ENCODE results near the gene MYO3B.

The MYO3B gene

GRCh38 chr2:170161516-170162270 is 16.3 kb upstream of the MYO3B start:
- no peak for DNase-seq

GRCh38 chr2:170162271-170162632 is 15.7 kb upstream of the MYO3B start:
- no peak for DNase-seq

- DNase-seq: peak; percentile 7
These were observed 14.4 kb upstream of the MYO3B start for GRCh38 chr2:170163411-170164065.

GRCh38 chr2:170165129-170165528 is 12.8 kb upstream of the MYO3B start:
- no peak for DNase-seq

- DNase-seq: no peak
These were observed 11.2 kb upstream of the MYO3B start for GRCh38 chr2:170166735-170167134.

DNA sequence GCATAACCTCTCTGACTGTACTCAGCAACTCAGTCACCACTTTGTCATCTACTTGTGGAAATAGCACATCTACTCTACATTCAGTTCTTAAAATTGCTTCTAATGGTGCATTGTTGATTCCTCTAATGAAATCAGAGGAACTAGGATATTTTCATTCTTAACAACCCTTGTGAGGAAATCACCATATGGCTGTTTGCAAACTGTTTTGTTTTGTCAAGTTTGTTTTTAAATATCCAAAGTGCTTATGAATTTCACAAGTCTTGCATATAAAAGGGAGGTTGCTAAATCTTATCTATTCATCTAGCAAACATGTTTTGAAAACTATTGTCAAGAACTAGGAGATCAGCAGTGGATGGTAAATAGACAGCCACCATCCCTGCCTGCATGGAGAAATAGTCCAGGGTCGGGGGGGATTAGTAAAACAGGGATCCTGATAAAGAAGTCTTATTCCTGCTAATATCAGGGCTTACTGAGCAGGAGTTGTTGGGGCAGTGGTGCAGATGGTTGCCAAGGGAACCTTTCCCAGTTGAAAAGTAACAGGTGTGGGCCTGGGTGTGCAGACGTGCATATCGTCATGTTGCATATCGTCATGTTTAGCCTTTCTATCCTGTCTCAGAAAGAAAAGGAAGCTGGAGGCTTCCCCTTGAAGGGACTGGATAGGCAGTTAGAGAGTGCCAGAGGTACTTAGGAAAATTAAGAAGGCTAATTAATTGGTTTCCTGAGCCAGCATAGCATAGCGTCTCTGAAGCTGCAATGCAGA is 7.5 kb upstream of the MYO3B start:
- DNase-seq: peak; percentile 42

DNA sequence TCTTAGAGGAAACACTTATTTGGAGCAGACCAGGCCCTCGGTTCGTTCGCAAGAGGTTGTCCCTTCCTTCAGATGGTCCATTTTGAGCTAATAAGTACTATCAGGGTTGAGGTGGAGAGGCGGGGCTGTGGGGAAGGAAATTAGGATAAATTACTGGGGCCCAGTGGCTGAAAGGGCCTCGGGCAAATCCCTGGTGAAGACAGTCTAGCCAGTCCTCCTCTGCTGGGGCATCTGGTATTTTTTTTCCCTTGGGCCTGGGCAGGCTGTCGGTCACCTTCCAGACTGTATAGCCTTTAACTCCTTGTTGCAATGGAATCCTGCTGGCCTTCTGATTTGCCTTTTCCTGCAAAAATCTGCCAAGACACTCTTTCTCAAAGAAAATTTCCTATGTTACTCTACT is 1.7 kb upstream of the MYO3B start:
- no peak for DNase-seq

DNA sequence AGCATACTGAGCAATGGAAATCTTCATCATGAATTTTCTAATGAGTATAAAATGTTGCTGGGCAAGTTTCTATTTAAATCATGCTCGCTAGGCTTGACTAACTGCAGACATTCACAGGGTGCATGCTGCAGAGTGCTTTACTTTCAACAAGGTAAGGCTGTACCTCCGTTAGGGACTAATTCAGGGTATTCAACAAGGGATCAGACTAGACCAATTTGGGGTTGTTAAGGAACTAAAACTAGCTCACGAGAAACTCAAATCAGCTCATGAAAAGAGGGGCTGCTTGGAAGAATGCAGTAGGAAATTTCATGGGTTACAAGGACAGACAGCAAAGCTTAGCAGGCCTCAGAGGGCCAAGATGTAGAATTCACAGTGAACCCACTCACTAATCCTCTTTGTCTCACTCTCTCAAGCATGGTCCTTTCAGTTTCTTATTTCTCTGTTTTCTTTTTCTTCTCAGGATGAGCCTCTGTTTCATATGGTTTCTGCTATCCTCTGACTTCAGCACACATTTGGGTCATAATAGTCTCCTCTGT is 2.2 kb downstream of the MYO3B start:
- no peak for DNase-seq

DNA sequence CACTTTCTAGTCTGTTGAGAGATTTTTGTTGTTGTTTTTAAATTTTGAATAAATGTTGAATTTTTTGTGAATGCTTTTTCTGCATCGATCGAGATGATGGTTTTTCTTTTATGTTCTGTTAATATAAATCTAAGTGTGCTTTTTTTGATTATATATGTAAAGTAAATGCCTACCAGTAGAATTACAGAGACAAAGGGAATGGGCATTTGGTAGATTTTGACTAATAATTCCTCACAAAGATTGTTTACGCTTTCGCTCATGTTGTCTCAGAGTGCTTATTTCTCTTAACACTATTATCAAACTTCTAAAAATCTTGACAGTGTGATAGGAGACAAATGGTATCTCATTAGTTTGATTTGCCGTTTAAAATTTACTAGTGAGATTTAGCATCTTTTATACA is 3.7 kb downstream of the MYO3B start:
- no peak for DNase-seq

DNA sequence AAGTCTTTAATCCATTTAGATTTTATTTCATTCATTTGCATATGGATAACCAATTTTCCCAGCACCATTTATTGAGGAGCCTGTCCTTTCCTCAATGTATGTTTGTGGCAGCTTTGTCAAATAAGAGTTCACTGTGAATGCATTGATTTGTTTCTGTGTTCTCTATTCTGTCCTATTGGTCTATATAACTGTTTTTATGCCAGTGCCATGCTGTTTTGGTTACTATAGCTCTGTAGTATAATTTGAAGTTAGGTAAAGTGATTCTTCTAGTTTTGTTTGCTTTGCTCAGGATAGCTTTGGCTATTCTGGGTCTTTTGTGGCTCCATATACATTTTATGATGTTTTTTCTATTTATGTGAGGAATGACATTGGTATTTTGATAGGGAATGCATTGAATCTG is 7.4 kb downstream of the MYO3B start:
- DNase-seq: no peak

GRCh38 chr2:170189757-170190156 is 11.8 kb downstream of the MYO3B start:
- DNase-seq: no peak

DNA sequence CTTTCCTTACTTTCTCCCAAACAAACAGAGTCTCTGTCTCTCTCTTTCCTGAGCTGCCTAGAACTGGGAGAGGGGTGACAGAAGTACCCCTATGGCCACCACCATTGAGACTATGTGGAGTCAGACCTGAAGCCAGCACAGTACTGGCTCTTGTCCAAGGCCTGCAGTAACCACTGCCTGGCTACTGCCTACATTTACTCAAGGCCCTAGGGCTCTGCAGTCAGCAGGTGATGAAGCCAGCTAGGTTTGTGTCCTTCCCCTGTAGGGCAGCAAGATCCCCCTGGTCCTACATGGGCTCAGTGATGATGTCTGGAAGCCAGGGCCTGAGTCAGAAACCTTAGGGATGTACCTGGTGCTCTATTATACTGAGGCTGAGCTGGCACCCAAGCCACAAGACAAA is 12.2 kb downstream of the MYO3B start:
- no peak for DNase-seq

DNA sequence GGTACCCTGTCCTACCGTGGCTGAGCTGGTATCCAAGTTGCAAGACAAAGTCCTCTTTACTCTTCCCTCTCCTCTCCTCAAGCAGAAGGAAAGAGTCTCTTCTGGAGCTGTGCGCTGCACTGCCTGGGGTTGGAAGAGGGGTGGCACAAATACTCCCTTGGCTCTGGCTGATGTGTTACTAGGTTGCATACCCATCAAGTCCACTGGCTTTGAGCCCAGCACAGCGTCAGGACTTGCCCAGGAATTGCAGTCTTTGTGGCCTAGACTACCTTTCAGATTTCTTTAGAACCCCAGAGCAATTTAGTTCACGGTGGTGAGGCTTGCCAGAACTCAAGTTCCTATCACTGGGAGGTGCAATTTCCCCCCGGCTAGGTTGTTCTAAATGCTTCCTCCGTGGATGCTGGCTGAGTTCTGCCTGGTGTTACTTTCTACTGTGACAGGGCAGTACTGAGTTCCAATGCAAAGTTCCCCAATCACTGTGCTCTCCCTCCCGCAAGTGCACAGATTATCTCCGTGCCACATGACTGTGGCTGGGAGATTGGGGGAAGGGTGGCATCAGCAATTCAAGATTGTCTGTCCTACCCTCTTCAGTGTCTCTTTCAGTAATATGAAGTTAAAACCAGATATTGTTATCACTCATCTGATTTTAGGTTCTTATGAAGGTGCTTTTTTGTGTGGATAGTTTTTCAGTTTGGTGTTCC is 13.4 kb downstream of the MYO3B start:
- DNase-seq: no peak

DNA sequence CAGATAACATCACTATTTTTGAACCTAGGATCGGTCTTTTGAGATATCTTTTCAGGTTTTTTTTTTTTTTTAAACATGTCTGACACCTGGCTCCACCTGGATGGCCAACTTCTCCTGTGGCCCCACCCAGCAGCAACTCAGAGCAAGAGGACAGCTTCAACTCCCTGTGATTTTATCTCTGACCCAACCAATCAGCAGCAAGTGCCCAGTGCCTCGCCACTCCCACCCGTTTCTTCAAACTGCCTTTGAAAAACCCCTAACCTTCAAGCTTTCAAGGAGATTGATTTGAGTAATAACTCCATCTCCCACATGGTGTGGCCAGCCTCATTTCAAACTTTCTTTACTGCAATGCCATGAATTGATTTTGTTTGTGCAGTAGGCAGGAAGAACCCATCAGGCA is 19.0 kb downstream of the MYO3B start:
- DNase-seq: no peak

DNA sequence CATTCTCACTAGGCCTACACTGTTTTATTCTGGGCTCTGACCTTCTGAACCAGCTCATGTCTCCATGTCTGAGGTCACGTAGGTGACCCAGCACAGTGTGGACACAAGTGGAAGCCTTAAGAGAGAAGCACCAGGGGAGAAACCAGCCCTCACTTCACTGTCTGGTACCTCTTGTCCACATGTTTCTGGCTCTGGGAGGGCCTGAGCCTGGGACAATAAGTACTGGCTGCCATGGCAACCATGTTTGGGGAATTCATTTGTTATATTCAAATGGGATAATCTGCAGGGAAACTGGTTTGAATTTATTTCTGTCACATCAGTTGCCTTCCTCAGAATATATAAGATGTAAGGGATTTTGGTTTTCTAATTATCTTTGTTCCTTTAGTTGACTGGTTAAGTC is 23.3 kb downstream of the MYO3B start:
- DNase-seq: no peak

GRCh38 chr2:170201734-170202393 is 23.9 kb downstream of the MYO3B start:
- DNase-seq: no peak

- DNase-seq: no peak
These were observed 24.5 kb downstream of the MYO3B start for GRCh38 chr2:170202437-170202836.

- DNase-seq: no peak
These were observed 26.5 kb downstream of the MYO3B start for GRCh38 chr2:170204298-170204951.

GRCh38 chr2:170206246-170206645 is 28.3 kb downstream of the MYO3B start:
- DNase-seq: no peak

GRCh38 chr2:170206805-170207407 is 29.0 kb downstream of the MYO3B start:
- DNase-seq: no peak

- DNase-seq: no peak
These were observed 30.0 kb downstream of the MYO3B start for GRCh38 chr2:170207901-170208300.

GRCh38 chr2:170208967-170209366 is 31.0 kb downstream of the MYO3B start:
- DNase-seq: no peak

Data from NCI-H774 (cell line).